ENCODE results near the gene FARP1.
A peak's percentile ranks its signal among the peaks of the same experiment; 100 is the strongest.

FARP1 gene

DNA sequence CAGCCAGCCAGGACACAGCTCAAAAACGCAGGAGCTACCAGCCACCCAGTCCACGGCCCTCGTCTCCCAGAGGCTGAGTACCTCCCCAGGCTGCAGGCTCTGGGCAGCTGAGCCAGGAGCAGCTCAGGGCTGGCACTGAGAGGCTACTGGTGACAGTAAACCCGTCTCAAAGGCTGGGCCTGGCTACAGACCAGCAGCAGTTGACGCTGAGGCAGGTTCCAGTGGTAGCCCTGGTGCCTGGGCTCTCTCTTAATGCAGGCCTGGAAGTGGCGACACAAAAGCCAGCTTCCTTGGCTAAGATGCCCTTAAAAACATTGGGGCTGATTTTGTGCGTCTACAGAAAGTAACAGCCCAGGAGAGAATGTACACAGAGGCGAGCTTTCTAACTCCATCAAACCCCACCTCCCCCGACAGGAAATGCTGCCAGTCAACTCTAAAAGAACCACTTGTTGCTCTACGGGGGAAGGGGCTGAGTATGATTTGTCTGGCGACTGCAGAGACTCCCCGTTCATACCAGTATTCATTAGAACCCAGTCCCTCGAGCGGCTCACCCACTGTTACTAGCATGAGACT lies 307.7 kb downstream of the FARP1 start:
- no peak for DNase-seq

DNA sequence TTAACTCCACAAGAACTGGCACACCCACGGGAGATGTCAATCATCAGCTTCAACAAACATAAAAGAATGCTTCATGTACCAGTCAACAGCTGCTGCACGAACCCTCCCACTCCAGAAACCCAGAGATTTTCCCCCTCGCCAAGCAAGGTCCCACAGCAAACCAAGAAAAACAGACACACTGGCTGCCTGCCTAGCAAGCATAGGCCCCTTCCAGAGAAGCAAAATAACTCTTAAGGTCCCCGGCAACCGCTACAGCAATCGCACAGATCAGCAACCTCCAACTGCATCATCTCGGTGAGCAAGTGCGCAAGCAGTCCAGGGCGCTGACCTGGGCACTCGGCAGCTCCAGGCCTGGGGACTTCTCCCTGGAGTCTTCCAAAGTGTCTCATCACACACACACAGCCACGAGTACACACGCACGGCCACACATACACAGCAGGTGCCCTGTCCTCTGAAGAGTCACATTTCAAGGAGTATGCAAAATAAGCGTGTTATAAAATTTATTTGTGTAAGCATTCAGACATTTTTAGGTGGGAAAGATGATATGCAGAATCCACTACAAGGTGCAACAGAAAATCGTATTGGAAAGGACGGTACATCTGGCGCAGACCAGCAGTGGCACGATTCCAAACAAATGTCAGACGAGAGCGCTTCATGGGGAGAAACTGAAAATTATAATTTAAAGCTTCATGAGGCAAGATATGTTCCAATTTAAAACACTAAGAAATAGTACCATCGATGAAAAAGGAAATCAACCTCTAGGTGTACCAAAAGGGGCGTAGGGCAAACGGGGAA lies 309.0 kb downstream of the FARP1 start:
- DNase-seq: no peak

DNA sequence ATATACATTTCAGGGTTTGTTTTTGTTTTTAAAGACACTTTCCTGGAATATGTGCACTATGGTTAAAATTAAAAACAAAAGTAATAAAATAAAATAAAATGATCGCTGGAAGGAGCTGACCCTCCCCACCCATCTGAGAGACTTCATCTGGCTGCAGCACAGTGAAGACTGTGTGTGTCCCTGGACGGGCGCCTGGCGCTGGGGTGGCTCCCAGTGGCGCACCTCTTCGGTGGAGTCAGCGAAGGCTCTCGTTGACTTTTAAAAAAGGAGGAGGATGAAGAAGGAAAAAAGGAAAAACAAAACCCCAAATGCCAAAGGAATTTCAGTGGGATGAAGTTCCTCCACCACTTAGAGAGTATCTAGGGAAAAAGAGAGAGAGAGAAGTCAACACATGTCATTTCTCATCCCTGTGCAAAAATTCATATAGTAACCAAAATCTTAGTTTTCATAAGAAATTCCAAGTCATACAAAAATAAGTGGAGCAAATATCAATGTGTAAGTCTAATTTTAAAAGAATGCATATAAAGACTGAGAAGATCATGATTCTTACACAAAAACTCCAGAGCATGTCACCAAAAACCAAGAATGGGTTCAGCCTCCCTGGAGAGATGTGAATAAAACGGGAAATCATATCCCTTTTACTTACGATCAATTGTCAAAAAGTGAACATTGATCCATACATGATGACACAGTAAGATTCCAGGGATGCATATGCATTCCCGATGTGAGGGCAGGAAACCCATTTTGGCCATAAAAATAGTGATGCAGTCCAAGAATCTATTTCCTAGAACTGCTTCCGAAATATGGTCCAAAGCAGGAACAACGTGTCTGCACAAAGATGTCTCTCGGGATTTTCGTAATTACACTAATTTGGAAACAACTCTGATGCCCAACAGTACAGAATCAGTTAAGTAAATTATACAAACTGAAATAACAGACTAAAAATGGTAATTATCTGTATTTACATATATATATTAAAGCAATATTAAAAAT lies 310.3 kb downstream of the FARP1 start:
- DNase-seq: no peak

DNA sequence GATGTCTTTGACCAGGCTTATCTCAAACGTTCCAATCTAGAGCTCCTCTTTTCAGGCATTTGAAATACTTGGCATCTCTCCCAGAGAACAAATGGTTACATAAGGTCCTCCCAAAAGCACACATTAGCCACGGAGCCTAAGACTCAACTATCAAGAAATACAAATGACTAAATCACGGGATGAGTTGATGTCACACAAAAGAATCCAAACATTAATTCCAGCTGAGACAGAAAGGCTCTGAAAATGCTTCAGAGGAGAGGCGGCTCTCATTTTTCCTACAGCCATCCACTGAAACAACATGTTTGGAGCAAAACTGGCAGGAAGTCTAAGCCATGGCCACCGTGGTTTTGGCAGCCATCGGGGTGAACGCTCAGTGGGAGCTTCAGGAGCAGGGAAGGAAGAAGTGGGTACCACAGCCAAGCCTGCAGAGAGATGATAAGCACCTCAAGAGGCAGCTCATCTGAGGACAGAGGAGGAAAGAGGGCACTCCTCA lies 311.5 kb downstream of the FARP1 start:
- no peak for DNase-seq

DNA sequence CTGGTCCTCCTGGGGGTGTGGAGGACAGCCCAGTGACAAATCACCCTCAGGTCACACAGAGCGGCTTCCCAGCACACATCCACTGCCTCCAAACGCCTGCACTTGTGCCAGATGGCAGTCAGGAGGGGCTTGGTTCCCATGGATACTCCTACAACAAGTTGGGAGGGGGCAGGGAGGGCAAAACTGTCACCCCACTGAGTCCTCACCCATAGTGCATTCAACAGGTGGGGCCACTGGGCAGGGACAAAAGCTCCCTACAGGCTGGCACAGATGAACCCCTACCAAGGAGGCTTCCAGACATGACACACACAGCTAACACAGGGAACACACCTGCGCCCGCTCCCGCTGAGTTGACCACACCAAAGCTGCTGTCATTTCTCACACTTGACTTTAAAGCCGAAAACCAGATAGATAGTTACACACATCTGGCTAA lies 313.5 kb downstream of the FARP1 start:
- no peak for DNase-seq

DNA sequence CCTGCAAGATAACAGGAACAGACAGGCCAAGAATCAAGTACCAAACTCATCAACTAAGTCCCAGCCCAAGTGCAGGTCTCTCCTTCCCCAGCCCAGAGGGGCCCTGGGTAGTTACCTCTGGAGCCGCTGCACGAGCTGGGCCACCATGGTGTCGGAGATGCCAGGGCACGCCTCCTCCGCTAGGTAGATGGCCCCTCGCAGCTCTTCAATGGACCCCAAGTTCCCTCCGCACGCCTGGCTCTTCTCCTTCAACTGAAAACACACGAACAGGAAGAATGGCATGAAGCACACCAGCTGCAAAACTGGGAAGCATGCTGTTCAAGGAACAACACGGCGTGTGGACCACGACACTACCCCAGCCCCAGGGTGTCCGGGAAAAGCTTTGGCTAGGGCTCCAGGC lies 314.2 kb downstream of the FARP1 start:
- DNase-seq: no peak

DNA sequence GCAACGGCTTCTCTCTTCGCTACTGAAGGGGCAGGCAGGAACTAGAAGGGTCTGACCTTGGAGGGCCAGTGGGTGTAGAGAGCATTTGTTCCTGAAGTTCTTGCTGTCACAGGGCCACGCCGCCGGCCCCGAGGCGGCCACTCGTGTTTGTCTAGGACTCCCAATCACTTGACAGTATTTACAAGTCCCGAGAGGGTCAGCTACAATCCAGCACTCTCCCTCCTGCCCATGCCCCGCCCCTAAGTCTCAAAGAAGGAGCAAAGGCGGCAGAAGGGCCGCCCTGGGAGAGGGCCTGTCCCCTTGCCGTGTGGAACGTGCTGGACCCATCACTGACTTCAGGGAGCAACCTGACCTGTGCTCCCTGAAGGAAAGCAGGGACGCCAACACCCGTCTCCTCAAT lies 315.5 kb downstream of the FARP1 start:
- DNase-seq: no peak

DNA sequence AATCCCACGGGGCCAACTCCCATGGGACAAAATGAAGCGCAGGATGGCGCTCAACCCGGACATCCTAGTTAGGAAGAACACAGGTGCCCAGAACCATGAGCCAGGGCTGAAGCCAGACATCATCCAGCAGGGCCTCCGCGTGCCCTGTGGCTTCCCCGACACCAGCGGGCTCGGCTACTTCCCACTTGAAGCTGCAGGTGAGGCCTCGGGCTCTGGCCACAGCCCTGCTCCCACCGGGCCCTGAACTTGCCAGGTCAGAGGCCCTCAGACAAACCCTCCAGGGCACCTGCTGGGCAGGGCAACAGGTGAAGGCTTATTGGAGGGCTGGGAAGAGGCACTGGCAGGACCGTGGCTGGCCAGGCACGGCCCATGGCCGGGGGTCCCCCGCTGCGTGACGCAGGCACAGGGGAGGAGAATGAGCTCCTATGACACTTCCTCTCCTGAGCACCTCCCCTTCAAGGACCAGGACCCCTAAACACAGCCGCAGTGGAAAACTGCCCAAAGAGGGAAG lies 316.3 kb downstream of the FARP1 start:
- no peak for DNase-seq

DNA sequence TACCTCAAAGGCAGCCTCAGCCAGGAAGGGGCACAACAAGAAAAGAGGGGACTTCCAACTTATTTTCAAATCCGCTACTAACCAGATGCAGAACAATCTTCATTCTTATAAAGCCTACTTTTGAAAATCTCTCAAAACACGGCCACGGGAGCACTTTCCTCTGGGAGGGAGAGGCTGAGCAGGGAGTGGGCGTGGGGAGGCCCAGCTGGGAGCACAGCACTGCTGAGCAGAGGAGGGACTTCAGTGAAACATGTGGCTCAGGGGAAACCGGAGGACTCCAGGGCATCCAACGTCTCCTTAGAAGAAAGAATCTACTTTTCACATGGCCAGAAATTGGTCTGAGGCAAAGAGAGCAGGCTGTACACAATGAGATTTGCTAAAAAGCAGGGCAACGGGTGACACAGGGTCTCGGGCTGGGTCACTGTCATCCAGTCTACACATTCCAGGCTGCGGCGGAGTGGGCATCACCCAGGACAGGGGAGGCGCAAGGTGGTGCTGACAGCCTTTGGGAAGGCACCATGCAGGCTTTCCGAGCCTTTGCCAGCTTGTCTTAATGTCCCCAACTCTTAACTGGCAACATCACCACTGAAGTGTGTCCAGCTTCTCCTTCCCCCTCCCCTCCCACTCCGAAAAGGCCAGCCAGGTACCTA lies 317.0 kb downstream of the FARP1 start:
- DNase-seq: no peak

DNA sequence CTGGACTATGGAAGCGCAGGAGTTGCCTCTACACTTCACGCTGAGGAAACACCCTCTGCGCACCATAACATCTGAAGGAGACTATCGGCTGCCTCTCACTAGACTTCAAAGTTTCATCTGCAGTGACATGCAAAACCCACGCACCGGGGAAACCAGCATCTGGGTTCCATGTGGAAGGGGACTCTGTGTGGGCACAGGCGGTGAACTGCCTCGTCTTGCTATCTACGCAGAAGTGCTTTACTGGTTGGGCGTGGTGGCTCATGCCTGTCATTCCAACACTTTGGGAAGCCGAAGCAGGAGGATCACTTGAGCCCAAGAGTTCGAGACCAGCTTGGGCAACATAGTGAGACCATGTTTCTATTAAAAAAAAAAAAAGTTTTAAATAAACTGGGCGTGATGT lies 317.6 kb downstream of the FARP1 start:
- DNase-seq: no peak

DNA sequence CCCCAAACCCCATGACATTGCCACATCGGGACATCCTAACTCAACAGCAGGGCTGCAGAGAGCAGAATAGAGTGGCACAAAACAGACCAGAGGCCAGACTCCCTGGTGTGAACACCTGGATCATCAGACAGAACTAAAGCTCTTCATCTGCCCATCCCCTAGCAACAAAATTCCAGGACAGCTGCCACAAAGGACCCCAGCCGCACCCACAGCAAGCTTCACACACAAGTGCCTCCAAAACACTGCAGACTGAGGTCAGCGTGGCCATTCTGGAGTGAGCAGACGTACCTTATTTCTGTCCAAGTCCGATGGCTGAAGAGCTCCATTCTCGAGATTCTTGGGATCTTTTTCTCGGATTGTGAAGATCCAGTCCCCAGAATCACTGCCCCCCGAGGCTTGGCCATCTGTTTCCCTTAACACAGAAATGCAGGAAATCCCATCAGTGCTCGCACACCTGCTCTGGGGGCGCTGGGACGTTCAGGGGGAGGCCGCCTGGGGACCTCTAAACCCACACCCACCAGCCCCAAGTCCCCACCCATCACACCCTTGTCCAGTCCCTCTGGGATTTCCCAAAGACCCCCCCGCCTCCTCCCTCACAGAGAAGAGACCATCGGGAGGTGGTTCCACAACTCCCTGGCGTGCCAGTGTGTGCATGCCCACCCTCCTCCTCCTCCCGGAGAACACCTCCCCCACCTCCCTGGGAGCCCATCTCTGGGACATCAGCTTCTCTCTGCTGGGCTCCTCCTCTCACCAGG lies 318.8 kb downstream of the FARP1 start:
- DNase-seq: no peak

DNA sequence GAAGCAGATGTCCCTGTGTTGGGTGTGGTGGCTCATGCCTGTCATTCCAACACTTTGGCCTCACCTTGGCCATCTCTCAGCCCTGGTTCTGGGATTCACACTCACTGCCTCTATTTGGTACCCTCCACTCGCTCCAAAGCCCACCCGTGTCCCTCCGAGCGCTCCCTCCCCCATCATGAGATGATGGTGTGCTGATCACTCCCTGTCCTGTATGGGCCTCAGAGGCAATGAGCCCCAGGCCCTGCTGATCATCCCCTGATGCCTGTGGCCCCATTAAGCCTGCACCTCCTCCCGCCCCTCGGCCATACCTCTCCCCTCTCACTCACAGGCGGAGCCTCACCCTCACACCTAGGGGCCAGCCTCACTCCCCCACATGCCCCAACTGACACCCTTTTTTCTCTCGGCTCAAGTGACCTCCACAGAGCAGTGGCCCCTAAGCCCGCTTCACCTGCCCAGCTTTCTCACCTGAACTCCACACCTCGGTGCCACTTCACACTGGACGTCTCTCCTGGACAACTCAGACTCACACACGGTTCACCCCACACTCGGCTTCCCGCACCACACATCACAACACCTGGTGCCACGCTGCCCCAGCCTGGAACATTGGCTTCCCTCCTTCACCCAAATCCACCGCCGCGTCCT lies 319.5 kb downstream of the FARP1 start:
- no peak for DNase-seq

DNA sequence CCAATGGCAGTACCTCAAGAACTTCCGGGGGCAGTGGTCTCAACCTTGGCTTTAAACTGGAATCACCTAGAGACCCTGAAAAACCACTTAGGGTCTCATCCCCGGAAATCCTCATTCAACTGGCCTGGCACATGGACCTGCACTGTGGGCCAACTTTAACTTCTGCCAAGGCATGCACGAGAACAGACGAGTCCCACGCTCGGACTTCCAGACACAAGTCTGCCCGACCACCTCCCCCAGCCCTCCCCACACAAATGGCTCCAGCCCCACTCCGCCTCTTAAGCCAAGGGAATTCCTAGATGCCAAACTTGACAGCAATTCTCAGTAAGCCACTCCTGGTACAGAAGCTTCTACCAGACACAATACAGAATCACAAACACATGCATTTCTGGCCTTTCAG lies 320.1 kb downstream of the FARP1 start:
- no peak for DNase-seq

DNA sequence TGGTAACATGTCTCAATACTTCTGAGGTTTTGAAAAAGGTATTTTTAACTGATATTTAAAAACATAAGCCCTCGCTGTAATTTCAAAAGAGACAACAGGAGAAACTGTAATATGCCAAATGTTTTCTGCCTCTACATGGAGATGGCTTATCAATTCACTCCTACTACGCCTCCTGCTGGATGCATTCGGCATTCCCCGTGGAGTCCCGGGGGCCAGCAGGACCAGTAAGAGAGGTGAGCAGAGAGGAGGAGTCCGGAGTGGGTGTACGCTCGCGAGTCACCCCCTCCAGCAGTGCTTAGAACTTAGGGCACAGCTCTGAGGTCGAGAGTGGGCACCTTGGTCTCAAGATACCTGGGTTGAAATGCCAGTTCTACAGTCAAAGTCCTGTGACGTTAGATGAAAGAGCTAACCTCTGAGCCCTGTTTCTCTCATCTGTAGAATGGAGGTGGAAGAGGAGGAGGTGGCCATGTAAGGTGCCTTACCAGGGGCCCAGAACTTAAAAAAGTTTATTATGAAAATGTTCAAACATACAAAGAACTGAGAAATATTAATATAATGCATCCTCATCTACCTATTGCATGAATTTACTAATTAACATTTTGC lies 323.8 kb downstream of the FARP1 start:
- DNase-seq: peak; percentile 70

DNA sequence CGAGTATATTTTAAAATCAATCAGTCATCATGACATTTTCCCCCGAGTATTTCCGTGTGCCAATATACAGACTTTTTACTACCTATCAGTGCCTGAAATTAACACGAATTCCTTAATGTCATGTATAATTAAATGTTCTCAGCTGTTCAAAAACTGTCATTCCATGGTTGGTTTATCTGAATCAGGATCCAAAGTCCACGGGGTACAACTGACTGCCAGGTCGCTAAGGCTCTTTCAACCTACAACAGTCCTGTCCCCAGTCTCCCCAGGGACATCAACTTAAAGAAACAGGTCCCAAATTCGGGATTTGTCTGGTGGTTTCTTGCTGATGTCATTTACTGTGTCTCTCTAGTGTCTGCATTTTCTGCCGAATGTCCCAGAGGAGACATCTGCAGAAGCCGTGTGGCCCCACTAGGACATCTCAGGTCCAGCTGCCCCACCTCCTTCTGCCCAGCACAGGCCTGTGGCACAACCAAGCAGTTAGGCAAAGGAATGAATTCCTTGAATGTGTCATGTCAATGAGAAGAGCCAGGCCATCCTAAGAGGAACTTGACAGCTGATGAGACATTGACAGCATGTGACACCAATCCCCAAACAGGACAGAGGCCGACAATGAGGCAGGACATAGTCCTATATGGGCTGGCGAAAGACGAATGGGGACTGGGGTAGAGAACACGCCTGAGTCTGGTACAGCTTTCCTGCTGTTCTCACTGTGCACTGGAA lies 324.5 kb downstream of the FARP1 start:
- no peak for DNase-seq

DNA sequence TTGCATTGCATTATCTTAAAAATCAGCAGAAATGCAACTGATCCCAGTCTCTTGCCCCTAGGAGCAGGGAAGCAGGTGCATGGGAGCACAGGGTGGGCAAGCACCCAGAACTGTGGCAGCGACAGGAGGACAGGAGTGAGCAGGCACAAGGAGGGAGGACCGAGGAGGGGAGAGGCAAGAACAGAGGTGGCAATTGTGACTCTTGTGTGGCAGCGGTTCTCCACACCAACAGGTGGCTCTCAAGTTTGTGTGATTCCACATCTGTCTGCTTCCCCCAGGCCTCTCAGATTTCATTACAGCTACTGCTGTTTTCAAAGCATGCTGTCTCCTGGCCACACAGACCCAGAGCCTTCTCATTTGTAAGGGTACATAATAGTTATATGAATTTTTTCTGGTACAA lies 325.5 kb downstream of the FARP1 start:
- no peak for DNase-seq

DNA sequence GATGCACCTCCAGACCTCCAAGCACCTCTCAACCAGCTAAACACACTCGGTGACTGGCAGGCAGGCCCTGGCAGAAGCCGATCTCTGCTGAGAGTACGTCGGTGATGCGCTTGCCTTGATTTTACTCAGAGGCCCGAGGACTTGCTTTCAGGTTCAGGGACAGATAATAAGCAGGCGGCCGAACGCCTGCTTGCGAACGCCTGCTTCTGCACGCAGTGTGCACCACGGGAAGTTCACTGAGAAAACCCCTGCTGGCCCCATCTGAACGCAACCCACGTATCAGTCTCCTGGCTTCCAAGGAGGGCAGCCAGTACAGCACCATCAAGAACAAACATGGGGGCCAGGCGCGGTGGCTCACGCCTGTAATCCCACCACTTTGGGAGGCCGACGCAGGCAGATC lies 326.0 kb downstream of the FARP1 start:
- no peak for DNase-seq

DNA sequence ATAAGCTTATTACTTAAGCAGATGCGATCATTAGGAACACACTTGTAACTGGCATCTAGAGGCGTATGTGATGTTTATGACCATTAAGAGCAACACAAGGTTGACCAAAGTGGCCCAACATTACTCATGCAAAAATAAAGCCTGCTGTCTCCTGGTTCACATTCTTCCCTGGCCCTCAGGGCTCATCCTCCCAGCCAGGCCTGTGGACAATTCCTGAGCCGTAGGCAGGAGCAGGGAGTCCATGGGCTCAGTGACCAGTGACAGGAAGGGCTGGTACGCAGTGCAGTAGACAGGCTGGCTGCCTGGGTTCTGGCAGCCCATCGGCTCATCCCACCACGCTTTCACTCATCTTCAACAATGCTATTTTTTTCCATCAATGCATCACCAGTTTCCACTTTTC lies 328.0 kb downstream of the FARP1 start:
- no peak for DNase-seq

DNA sequence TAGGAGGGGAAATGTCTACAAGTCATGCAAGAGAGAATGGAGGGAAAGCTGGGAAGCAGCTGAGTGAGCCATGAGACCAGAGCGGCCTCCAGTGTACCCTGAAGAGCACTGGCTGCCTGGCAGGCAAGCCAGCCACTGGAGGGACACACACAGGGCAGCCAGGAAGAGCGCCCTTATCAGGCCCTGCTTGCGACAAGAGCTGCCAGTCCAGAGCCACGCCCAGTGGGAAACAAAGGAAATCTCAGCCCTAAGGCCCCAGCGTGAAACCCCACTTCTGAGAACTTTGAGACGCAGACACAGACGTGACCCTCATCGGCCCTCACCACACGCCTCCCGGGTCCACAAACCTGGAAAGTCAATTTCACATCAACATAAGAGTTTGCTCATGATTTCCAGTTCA lies 329.0 kb downstream of the FARP1 start:
- no peak for DNase-seq

DNA sequence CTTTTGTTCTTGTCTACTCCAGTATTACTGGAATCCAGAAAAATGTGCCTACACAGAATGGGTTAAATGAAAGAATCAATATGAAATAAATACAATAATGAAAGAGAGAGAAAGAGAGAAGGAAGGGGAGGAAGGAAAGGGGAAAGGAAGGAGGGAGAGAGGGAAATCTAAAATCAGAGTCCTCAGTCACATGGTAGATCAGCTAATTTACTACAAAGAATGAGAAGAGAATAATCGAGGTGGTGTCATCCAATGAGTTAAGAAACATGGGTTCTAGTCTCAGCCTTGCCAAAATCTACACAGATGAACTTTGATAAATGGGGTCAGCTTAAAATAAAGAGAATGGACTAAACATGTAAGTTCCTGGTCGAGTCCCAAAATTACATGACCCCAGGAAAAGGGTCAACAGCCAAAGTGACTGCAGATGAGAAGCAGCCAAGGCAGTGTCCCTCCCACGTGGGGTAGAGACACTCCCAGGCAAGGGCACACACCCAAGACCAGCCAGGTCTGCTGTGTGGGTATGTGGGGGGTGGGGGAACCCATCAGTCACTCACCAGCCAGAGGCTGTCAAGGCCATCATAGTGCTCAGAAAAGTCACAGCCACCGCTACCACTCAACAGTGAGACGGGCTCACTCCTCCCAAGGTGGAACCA lies 330.4 kb downstream of the FARP1 start:
- DNase-seq: no peak
